HG03280 (cell line): ENCODE results near the gene NUP153.
A peak's percentile ranks its signal among the peaks of the same experiment; 100 is the strongest.
"Not testable (repeated sequence)": the region's sequence is repeated elsewhere in the genome, so short reads cannot be mapped to it uniquely, and the experiment has no call there.

ENCODE experiments used
- ATAC-seq: cut with Tn5 transposase; IDR thresholded peaks from one replicate; pipeline ENCODE4 v1.9.1; 2021; ENCODE audit warnings: mild to moderate bottlenecking, moderate library complexity; ENCODE audit not compliant: unreplicated experiment

NUP153 gene

GRCh38 chr6:17714879-17715851, 8.4 kb upstream of the NUP153 start:
- peak; percentile 84 for ATAC-seq

GRCh38 chr6:17714177-17714576, 7.5 kb upstream of the NUP153 start:
- ATAC-seq, result no peak

- ATAC-seq, result no peak
Measured at GRCh38 chr6:17712576-17712975, 5.9 kb upstream of the NUP153 start.

GRCh38 chr6:17710331-17710730, 3.6 kb upstream of the NUP153 start:
- no peak for ATAC-seq

- no peak for ATAC-seq
Measured at GRCh38 chr6:17709476-17709875, 2.8 kb upstream of the NUP153 start.

GRCh38 chr6:17708035-17708434, 1.3 kb upstream of the NUP153 start:
- ATAC-seq, result not testable (repeated sequence)

- no peak for ATAC-seq
Measured at GRCh38 chr6:17707371-17707651, 586 bp upstream of the NUP153 start.

- peak; percentile 54 for ATAC-seq
Measured at GRCh38 chr6:17705778-17706579, 746 bp downstream of the NUP153 start.

- no peak for ATAC-seq
Measured at GRCh38 chr6:17705428-17705777, 1.3 kb downstream of the NUP153 start.

GRCh38 chr6:17703256-17703694, 3.5 kb downstream of the NUP153 start:
- ATAC-seq, result no peak

- ATAC-seq, result no peak
Measured at GRCh38 chr6:17700421-17701416, 6.0 kb downstream of the NUP153 start.

- ATAC-seq, result no peak
Measured at GRCh38 chr6:17691925-17692538, 14.7 kb downstream of the NUP153 start.

- no peak for ATAC-seq
Measured at GRCh38 chr6:17688481-17688880, 18.2 kb downstream of the NUP153 start.

GRCh38 chr6:17687136-17687535, 19.6 kb downstream of the NUP153 start:
- ATAC-seq, result no peak

- ATAC-seq, result no peak
Measured at GRCh38 chr6:17684134-17684533, 22.6 kb downstream of the NUP153 start.

GRCh38 chr6:17683428-17683827, 23.3 kb downstream of the NUP153 start:
- no peak for ATAC-seq

- no peak for ATAC-seq
Measured at GRCh38 chr6:17679726-17680125, 27.0 kb downstream of the NUP153 start.

GRCh38 chr6:17677602-17678001, 29.1 kb downstream of the NUP153 start:
- no peak for ATAC-seq

GRCh38 chr6:17673543-17674254, 33.0 kb downstream of the NUP153 start:
- no peak for ATAC-seq
